HFFc6 (cell line): Measurements from ENCODE around the gene N4BP2L2. TPM values are rescaled to one million over a fixed set of nuclear protein-coding genes. Genes with fewer than 3 reads are reported as not detected.

Source experiments
- DNase-seq: peaks from one replicate; pipeline ENCODE4 v3.0.0-alpha.2; 2018
- H3K27ac Mint-ChIP-seq: 2 replicates; pipeline ENCODE4 v1.8.0; 2020; ENCODE audit warnings: mild to moderate bottlenecking, mixed read lengths
- H3K27me3 Mint-ChIP-seq: 2 replicates; pipeline ENCODE4 v1.8.0; 2021; ENCODE audit warnings: mild to moderate bottlenecking, moderate library complexity, mixed read lengths; ENCODE audit not compliant: insufficient read depth
- H3K36me3 Mint-ChIP-seq: 2 replicates; pipeline ENCODE4 v1.8.0; 2021; ENCODE audit warnings: low read depth, mixed read lengths
- H3K4me1 Mint-ChIP-seq: 2 replicates; pipeline ENCODE4 v1.8.0; 2020; ENCODE audit warnings: low read depth, mixed read lengths
- H3K4me3 Mint-ChIP-seq: 2 replicates; pipeline ENCODE4 v1.8.0; 2020; ENCODE audit warnings: mild to moderate bottlenecking, moderate library complexity, mixed read lengths
- H3K9me3 Mint-ChIP-seq: 2 replicates; pipeline ENCODE4 v1.8.0; 2020; ENCODE audit warnings: mild to moderate bottlenecking, mixed read lengths
- CTCF ChIP-seq: fragments of 200-600 bp; sonication (generic); IDR thresholded peaks from 2 replicates; pipeline ENCODE4 v1.5.0; 2021; ENCODE audit warnings: antibody characterized with exemption, mild to moderate bottlenecking
- total RNA-seq, 6 experiments: library from RNA; stranded (reverse); fragmentation: NEBNext Ultra II Directional; extraction: Animal tissue kit (Norgen Biotek cat#: 25700); gene quantifications; 2 replicates in 1 of 6; 3 replicates in 5 of 6; pipeline ENCODE4 v1.2.3, GENCODE V29; 2021

The N4BP2L2 gene
- total RNA-seq, 6 experiments from 2014 or later = 44.7 to 57.9 (median 50.4) TPM

GRCh38 chr13:32497589-32497988, 41.0 kb downstream of the N4BP2L2 start:
- no peak for TF ChIP-seq CTCF
- Mint-ChIP-seq H3K9me3 (no peaks in the 10 kb centered on the region), H3K27ac (no peak overlapping the region), H3K36me3 (peaks cover 5% of the 10 kb centered on the region; the same call in 1 of the 2 replicates), H3K4me3 (no peak overlapping the region), H3K4me1 (peaks cover 16% of the 10 kb centered on the region; the same call in 1 of the 2 replicates), H3K27me3 (no peaks in the 10 kb centered on the region)
- no peak for DNase-seq

GRCh38 chr13:32496599-32497160, 41.9 kb downstream of the N4BP2L2 start:
- Mint-ChIP-seq H3K4me3 (no peak overlapping the region), H3K4me1 (peaks cover 16% of the 10 kb centered on the region; the same call in 1 of the 2 replicates), H3K36me3 (peaks cover 5% of the 10 kb centered on the region; the same call in 1 of the 2 replicates), H3K27ac (no peak overlapping the region; the same call in 1 of the 2 replicates), H3K9me3 (no peaks in the 10 kb centered on the region), H3K27me3 (no peaks in the 10 kb centered on the region)
- DNase-seq = no peak
- no peak for TF ChIP-seq CTCF

GRCh38 chr13:32495841-32496240, 42.8 kb downstream of the N4BP2L2 start:
- Mint-ChIP-seq H3K4me1 (peaks cover 16% of the 10 kb centered on the region; the same call in 1 of the 2 replicates), H3K4me3 (no peak overlapping the region), H3K27me3 (no peaks in the 10 kb centered on the region), H3K36me3 (peaks cover 5% of the 10 kb centered on the region; the same call in 1 of the 2 replicates), H3K27ac (no peak overlapping the region), H3K9me3 (no peaks in the 10 kb centered on the region)
- DNase-seq = no peak
- no peak for TF ChIP-seq CTCF

GRCh38 chr13:32495429-32495828, 43.2 kb downstream of the N4BP2L2 start:
- Mint-ChIP-seq H3K4me1 (peaks cover 16% of the 10 kb centered on the region; the same call in 1 of the 2 replicates), H3K4me3 (no peak overlapping the region), H3K9me3 (no peaks in the 10 kb centered on the region), H3K27ac (no peak overlapping the region), H3K27me3 (no peaks in the 10 kb centered on the region), H3K36me3 (peaks cover 5% of the 10 kb centered on the region; the same call in 1 of the 2 replicates)
- DNase-seq = no peak
- no peak for TF ChIP-seq CTCF

- no peak for DNase-seq
- Mint-ChIP-seq H3K9me3 (no peaks in the 10 kb centered on the region), H3K4me3 (no peak overlapping the region), H3K27me3 (no peaks in the 10 kb centered on the region), H3K4me1 (peaks cover 1% of the 10 kb centered on the region; the same call in 1 of the 2 replicates), H3K27ac (no peak overlapping the region), H3K36me3 (peaks cover 1% of the 10 kb centered on the region)
- TF ChIP-seq CTCF = no peak
These were observed 47.6 kb downstream of the N4BP2L2 start for GRCh38 chr13:32491028-32491427.
